ENCODE data around the gene PLD1.
"Not testable (repeated sequence)": the region's sequence is repeated elsewhere in the genome, so short reads cannot be mapped to it uniquely, and the experiment has no call there.

Gene PLD1

GRCh38 chr3:171671709-171672108 lies 138.6 kb downstream of the PLD1 start:
- no peak for DNase-seq (ENCODE audit: low read depth, low spot score)

DNA sequence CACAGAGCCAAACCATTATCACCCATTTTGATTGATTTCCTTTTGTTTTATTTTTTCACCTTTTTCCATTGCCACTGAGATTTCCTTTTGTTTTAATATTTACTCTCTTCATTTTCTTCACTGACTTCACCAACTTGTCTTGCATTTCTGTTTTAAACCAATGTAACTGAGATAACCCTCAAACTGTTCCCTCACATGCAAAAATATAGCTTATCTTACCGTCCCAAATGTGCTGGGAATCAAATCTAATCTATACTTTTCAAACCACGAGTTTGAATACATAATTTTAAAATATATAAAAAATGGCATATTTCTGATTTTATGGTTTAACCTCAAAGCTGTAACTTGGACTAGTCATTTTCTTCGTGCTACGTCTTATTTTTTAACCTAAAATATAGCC lies 143.8 kb downstream of the PLD1 start:
- no peak for DNase-seq (ENCODE audit: low read depth, low spot score)

- no peak for DNase-seq (ENCODE audit: low read depth, low spot score)
Observed at GRCh38 chr3:171663805-171664204, 146.5 kb downstream of the PLD1 start.

DNA sequence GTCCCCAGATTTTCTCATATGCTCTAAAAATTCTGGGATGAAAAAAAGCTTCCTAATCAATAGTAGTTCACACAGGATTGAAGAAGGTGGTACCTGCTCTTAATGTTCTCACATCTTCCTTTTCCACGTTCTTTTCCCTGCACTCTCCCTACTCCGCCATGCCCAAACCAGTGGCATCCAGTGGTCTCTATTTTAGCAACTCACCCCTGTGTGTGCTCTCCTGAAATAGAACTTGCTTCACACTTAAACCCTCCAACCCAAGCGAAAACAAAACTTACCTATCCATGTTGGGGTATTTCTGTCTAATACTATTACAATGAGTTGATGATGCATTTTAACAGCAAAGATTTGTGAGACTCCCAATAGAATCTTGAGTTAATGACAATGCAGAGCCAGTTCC lies 148.8 kb downstream of the PLD1 start:
- no peak for DNase-seq (ENCODE audit: low read depth, low spot score)

- DNase-seq (ENCODE audit: low read depth, low spot score): no peak
Observed at GRCh38 chr3:171660188-171660587, 150.1 kb downstream of the PLD1 start.

DNA sequence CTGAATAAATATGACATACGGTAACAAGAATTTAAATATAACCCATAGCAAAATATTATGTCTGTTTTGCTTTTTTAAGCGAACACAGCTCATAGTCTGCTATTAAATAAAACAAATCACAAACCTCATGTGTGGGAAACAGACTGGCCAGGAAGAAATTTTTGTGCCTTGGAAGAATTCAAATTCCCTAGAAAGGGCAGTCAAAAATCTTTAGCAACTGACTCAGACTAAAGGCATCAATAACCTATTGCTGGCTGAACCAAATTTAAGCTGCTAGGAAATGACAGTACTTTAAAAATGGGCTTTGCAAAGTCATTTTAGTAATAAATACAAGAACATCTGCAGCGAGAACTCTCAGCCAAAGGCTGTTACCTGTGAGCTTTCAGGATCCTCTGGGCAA lies 151.4 kb downstream of the PLD1 start:
- no peak for DNase-seq (ENCODE audit: low read depth, low spot score)

- DNase-seq (ENCODE audit: low read depth, low spot score): no peak
Observed at GRCh38 chr3:171654809-171655208, 155.5 kb downstream of the PLD1 start.

DNA sequence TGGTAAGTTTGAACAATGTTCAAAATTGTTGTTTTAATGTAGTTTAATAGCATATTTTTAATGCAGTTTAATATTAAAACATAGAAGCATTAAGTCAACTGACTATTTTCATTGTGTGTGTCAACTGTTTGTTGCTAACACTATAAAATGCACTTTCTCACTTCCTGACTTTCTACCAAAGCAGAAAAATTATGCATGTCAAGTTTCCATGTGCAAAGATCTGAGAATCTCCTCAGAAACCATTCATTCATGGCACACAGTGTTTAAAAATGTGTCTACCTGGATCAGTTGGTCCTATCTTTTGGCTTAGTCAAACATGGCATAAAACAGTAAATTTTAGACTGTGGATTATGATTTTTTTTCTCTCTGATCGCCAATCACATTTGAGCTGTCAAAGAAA lies 156.0 kb downstream of the PLD1 start:
- DNase-seq (ENCODE audit: low read depth, low spot score): no peak

DNA sequence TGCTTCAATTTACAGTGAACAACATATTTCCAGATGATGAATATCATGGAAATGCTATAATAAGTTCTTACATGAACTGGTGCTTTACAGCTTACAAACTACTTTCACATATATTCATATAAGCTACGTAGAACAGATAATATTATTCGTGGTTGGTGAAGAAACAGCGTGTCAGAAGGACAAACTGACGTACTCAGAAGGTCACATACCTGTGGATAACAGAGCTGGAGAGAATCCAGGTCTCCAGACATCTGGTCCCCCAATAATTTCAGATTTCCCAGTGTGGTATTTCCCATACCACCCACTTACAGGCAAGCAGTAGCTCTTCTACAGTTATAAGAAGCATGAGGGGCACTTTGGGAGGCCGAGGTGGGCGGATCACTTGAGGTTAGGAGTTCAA lies 156.6 kb downstream of the PLD1 start:
- no peak for DNase-seq (ENCODE audit: low read depth, low spot score)

DNA sequence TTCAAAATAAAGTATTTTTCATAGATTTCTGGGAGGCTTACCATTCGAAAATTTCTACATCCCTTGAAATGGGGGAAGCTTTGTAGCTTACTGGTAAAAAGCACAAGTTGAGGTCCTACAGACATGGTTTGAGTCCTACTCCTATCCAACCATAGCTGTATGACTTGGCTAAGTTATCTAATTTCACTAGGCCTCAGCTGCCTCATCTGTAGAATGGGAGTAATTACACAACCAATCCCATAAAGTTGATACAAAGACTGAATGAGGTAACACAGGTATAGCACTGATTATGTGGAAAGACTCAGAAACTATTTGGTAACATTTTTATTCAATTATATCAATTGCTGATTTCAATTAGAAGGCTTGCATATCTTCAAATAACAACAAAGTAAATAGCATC lies 157.4 kb downstream of the PLD1 start:
- DNase-seq (ENCODE audit: low read depth, low spot score): no peak

DNA sequence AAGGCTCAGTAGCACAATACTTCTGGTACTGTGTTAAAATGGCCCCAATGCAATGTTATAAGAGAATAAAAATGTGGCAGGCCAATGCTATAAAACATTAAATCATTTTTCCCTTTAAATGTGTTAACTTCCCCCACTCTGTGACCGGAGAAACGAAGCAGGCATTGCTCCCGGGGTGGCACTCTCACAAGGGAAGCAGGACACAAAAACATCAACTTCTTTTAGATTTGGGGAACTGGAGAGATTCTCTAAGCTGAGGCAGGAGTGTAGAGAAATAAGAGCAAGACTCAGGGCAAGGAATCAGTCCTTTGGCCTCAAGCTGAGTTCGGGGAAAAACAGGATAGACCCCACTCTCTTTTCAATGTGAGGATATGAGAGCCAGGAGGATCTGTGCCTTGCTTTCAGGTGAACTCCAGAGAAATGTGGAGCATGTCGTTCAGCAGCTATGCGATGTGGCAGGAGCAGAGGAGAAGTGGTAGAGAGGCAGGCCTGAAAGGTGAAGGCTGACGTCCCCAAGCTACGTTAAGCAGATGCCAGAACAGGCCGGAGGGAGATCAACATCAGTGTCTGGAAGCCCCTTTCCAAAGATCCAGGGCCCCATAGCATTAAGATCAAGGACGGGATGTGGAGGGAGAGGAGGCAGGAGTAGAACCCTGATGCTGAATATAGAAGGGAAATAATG lies 160.2 kb downstream of the PLD1 start:
- no peak for DNase-seq (ENCODE audit: low read depth, low spot score)

DNA sequence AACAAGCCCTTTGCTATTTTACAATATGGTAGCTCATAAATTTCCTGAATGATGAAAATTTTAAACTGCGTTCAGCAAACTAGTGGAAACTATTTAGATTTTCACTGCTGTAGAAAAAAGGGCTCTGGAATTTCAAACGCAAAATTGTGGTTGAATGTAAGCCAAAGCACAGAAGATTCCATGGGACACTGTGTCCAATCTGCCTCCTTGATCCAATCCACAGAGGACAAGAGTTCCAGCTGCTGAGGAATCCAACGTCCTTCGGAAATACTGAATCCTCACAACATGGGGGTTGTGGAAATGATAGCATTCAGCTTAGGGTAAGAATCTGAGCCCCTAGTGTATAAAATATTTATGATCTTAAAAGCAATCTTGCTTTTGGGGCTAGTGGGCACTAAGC lies 161.0 kb downstream of the PLD1 start:
- DNase-seq (ENCODE audit: low read depth, low spot score): no peak

- no peak for DNase-seq (ENCODE audit: low read depth, low spot score)
Observed at GRCh38 chr3:171648069-171648468, 162.2 kb downstream of the PLD1 start.

DNA sequence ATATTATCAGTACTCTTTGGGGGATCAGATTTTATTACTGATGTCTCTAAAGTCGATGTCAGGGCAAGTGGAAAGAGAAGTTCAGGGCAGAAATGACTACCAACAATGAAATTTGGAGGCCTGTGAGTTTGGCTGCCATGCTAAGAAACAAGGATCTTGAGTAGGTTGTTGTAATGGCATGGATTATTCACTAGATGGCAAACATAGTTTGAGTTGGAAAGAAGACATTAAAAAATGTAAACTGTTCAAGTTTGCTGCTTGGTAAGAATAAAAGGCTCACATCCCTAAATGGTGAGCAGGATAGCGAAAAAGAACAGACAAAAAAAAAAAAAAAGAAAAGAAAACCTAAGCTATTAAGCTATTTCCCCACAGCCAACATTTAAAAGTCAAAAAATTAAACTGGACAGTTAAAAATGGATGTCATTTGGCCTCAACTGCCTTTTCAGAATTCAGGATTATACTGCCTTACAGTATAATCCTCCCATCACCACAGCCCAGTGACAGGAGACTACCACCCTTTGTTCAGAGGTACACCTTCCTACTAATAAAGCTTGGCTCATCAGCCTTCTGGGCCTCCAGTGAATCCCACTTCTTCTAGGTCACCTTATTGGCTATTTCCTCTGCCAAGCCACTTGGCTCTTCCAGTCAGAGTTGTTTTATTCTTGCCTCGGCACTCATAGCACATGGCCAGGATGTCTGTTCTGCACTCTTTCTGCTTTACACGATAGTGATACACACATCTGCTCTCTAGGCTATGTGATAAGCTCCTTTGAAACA lies 163.7 kb downstream of the PLD1 start:
- DNase-seq (ENCODE audit: low read depth, low spot score): peak; percentile 27

DNA sequence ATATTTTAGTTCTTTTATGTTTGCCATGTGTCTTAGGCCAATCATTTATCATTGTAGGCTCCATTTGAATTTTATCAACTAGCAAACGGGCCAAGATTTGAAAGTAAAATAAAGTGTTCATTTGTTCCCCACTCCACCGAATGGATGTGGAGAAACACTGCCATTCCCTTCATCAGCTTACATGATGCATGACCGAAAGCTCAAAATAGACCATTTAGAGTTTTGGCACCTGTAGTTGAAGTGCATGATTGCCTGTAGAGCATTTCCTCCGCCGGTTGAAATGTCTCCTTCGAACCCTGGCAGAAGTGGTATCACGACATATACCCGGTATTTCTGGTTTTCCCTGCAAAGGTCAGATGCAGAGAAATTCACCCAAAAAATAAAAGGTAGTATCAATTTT lies 165.6 kb downstream of the PLD1 start:
- no peak for DNase-seq (ENCODE audit: low read depth, low spot score)

GRCh38 chr3:171643681-171644080 lies 166.6 kb downstream of the PLD1 start:
- DNase-seq (ENCODE audit: low read depth, low spot score): no peak

DNA sequence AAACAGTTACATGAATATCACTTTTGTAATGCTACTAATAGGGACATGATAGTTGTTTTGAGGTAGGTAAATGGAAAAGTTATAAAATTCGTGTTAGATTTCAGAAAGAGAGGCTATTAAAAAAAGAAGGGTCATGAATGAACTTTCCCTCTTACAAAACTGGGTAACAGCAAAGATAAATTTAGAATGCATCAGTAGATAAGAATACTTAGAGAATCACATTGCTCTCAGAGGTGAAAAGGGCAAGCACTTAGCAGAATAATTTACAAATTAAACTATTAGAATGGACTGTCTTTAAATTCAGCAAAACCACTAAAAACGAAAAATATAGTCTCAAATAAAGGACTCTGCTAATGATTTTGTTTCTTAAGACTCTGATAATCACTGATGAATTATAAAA lies 167.2 kb downstream of the PLD1 start:
- no peak for DNase-seq (ENCODE audit: low read depth, low spot score)

GRCh38 chr3:171640520-171641412 lies 169.5 kb downstream of the PLD1 start:
- peak; percentile 30 for DNase-seq (ENCODE audit: low read depth, low spot score)

DNA sequence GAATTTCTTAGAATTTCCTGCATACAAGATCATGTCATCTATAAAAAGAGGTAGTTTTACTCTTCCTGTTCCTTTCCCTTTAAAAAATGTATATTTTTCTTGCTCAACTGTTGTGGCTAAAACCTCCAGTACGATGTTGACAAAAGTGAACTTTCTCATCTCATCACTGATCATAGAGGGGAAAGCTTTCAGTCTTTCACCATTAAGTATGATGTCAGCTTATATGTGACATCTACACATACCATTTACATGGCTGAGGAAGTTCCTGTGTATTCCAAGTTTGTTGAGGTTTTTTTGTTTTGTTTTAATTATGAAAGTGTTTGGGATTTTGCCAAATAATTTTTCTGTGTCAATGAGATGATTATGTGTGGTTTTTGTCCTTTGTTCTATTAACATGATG lies 173.6 kb downstream of the PLD1 start:
- no peak for DNase-seq (ENCODE audit: low read depth, low spot score)

GRCh38 chr3:171632766-171633165 lies 177.5 kb downstream of the PLD1 start:
- no peak for DNase-seq (ENCODE audit: low read depth, low spot score)

DNA sequence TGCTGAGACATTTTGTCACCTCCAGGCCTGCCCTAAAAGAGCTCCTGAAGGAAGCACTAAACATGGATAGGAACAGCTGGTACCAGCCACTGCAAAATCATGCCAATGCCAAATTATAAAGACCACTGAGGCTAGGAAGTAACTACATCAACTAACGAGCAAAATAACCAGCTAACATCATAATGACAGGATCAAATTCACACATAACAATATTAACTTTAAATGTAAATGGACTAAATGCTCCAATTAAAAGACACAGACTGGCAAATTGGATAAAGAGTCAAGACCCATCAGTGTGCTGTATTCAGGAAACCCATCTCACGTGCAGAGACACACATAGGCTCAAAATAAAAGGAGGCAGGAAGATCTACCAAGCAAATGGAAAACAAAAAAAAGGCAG lies 183.5 kb downstream of the PLD1 start:
- not testable (repeated sequence) for DNase-seq (ENCODE audit: low read depth, low spot score)

GRCh38 chr3:171622126-171622525 lies 188.2 kb downstream of the PLD1 start:
- DNase-seq (ENCODE audit: low read depth, low spot score): no peak

Measured in brain pericyte (primary cell).